ENCODE results near the gene IVD.

The IVD gene

GRCh38 chr15:40424483-40425115 lies 19.0 kb downstream of the IVD start:
- H3K23ac ChIP-seq (ENCODE audit: low read length) = no peak overlapping the region
- no peak overlapping the region for H4K5ac ChIP-seq (ENCODE audit: low read length)
- H2BK15ac ChIP-seq (replicated peaks; ENCODE audit: low read depth) = no peak overlapping the region
- H3K79me2 ChIP-seq (ENCODE audit: control insufficient read depth, insufficient read depth, low read length) = no peaks in the 10 kb centered on the region
- H2BK5ac ChIP-seq (ENCODE audit: low read length) = no peak overlapping the region
- no peaks in the 10 kb centered on the region for H3K27me3 ChIP-seq (ENCODE audit: insufficient read depth, low read length, poor library complexity)
- H2AK5ac ChIP-seq (ENCODE audit: low read length) = no peak overlapping the region
- H3K18ac ChIP-seq (ENCODE audit: low read length) = no peak overlapping the region
- H3K56ac ChIP-seq (ENCODE audit: low read length) = no peak overlapping the region
- no peak overlapping the region for H3K4me2 ChIP-seq (ENCODE audit: low read length)
- no peak overlapping the region for H3K9ac ChIP-seq (ENCODE audit: low read length)
- H3K79me1 ChIP-seq (ENCODE audit: low read length) = no peaks in the 10 kb centered on the region
- H3K27ac ChIP-seq (ENCODE audit: low read depth, low read length) = no peak overlapping the region
- H3K4me1 ChIP-seq (ENCODE audit: control insufficient read depth, low read depth, low read length) = peaks cover 2% of the 10 kb centered on the region
- no peak for DNase-seq
- H3K4me3 ChIP-seq (ENCODE audit: low read length) = no peak overlapping the region
- no peaks in the 10 kb centered on the region for H3K36me3 ChIP-seq (ENCODE audit: control insufficient read depth, insufficient read depth, low read length)
- no peak overlapping the region for H2BK120ac ChIP-seq (ENCODE audit: low read depth, low read length)
- no peak overlapping the region for H3K4ac ChIP-seq (ENCODE audit: low read depth, low read length)
- no peak overlapping the region for H4K8ac ChIP-seq (ENCODE audit: low read depth, low read length)
- WGBS (ENCODE audit: extremely low coverage, insufficient coverage, low lambda C conversion rate) = no CpG with 5 or more reads among the region's 6 CpGs

- Histone ChIP-seq H3K4ac (ENCODE audit: low read depth, low read length) (no peak overlapping the region), H3K4me3 (ENCODE audit: low read length) (no peak overlapping the region), H3K4me2 (ENCODE audit: low read length) (no peak overlapping the region), H2BK120ac (ENCODE audit: low read depth, low read length) (no peak overlapping the region), H4K5ac (ENCODE audit: low read length) (no peak overlapping the region), H2BK5ac (ENCODE audit: low read length) (no peak overlapping the region), H4K8ac (ENCODE audit: low read depth, low read length) (no peak overlapping the region), H3K18ac (ENCODE audit: low read length) (no peak overlapping the region), H2AK5ac (ENCODE audit: low read length) (no peak overlapping the region), H3K27ac (ENCODE audit: low read depth, low read length) (no peak overlapping the region), H3K9ac (ENCODE audit: low read length) (no peak overlapping the region), H3K79me1 (ENCODE audit: low read length) (no peaks in the 10 kb centered on the region), H3K79me2 (ENCODE audit: control insufficient read depth, insufficient read depth, low read length) (no peaks in the 10 kb centered on the region), H3K27me3 (ENCODE audit: insufficient read depth, low read length, poor library complexity) (no peaks in the 10 kb centered on the region), H3K36me3 (ENCODE audit: control insufficient read depth, insufficient read depth, low read length) (no peaks in the 10 kb centered on the region), H3K23ac (ENCODE audit: low read length) (no peak overlapping the region), H3K4me1 (ENCODE audit: control insufficient read depth, low read depth, low read length) (peaks cover 7% of the 10 kb centered on the region), H2BK15ac (replicated peaks; ENCODE audit: low read depth) (no peak overlapping the region), H3K56ac (ENCODE audit: low read length) (no peak overlapping the region)
- no peak for DNase-seq
- no CpG with 5 or more reads among the region's 5 CpGs for WGBS (ENCODE audit: extremely low coverage, insufficient coverage, low lambda C conversion rate)
Measured at GRCh38 chr15:40425681-40426080, 20.1 kb downstream of the IVD start.

- Histone ChIP-seq H3K27ac (ENCODE audit: low read depth, low read length) (no peak overlapping the region), H3K23ac (ENCODE audit: low read length) (no peak overlapping the region), H2AK5ac (ENCODE audit: low read length) (no peak overlapping the region), H3K27me3 (ENCODE audit: insufficient read depth, low read length, poor library complexity) (no peaks in the 10 kb centered on the region), H3K36me3 (ENCODE audit: control insufficient read depth, insufficient read depth, low read length) (no peaks in the 10 kb centered on the region), H4K8ac (ENCODE audit: low read depth, low read length) (no peak overlapping the region), H3K79me1 (ENCODE audit: low read length) (no peaks in the 10 kb centered on the region), H2BK5ac (ENCODE audit: low read length) (no peak overlapping the region), H3K4ac (ENCODE audit: low read depth, low read length) (no peak overlapping the region), H3K56ac (ENCODE audit: low read length) (no peak overlapping the region), H3K9ac (ENCODE audit: low read length) (no peak overlapping the region), H3K4me3 (ENCODE audit: low read length) (no peak overlapping the region), H2BK120ac (ENCODE audit: low read depth, low read length) (no peak overlapping the region), H3K18ac (ENCODE audit: low read length) (no peak overlapping the region), H3K4me1 (ENCODE audit: control insufficient read depth, low read depth, low read length) (peaks cover 7% of the 10 kb centered on the region), H4K5ac (ENCODE audit: low read length) (no peak overlapping the region), H3K4me2 (ENCODE audit: low read length) (no peak overlapping the region), H2BK15ac (replicated peaks; ENCODE audit: low read depth) (no peak overlapping the region), H3K79me2 (ENCODE audit: control insufficient read depth, insufficient read depth, low read length) (no peaks in the 10 kb centered on the region)
- WGBS (ENCODE audit: extremely low coverage, insufficient coverage, low lambda C conversion rate) = no CpG with 5 or more reads among the region's 9 CpGs
- DNase-seq = no peak
Measured at GRCh38 chr15:40427188-40427587, 21.6 kb downstream of the IVD start.

- peaks cover 7% of the 10 kb centered on the region for H3K4me1 ChIP-seq (ENCODE audit: control insufficient read depth, low read depth, low read length)
- H4K5ac ChIP-seq (ENCODE audit: low read length) = no peak overlapping the region
- H2BK5ac ChIP-seq (ENCODE audit: low read length) = no peak overlapping the region
- no peak overlapping the region for H3K18ac ChIP-seq (ENCODE audit: low read length)
- no peak overlapping the region for H4K8ac ChIP-seq (ENCODE audit: low read depth, low read length)
- no peaks in the 10 kb centered on the region for H3K27me3 ChIP-seq (ENCODE audit: insufficient read depth, low read length, poor library complexity)
- DNase-seq = no peak
- no peak overlapping the region for H3K23ac ChIP-seq (ENCODE audit: low read length)
- WGBS (ENCODE audit: extremely low coverage, insufficient coverage, low lambda C conversion rate) = no CpG with 5 or more reads among the region's 4 CpGs
- no peak overlapping the region for H3K27ac ChIP-seq (ENCODE audit: low read depth, low read length)
- H3K79me2 ChIP-seq (ENCODE audit: control insufficient read depth, insufficient read depth, low read length) = no peaks in the 10 kb centered on the region
- H3K9ac ChIP-seq (ENCODE audit: low read length) = no peak overlapping the region
- no peak overlapping the region for H2BK15ac ChIP-seq (replicated peaks; ENCODE audit: low read depth)
- H3K4me2 ChIP-seq (ENCODE audit: low read length) = no peak overlapping the region
- no peak overlapping the region for H3K4ac ChIP-seq (ENCODE audit: low read depth, low read length)
- no peak overlapping the region for H3K56ac ChIP-seq (ENCODE audit: low read length)
- H2BK120ac ChIP-seq (ENCODE audit: low read depth, low read length) = no peak overlapping the region
- no peak overlapping the region for H3K4me3 ChIP-seq (ENCODE audit: low read length)
- H3K79me1 ChIP-seq (ENCODE audit: low read length) = no peaks in the 10 kb centered on the region
- no peak overlapping the region for H2AK5ac ChIP-seq (ENCODE audit: low read length)
- no peaks in the 10 kb centered on the region for H3K36me3 ChIP-seq (ENCODE audit: control insufficient read depth, insufficient read depth, low read length)
Measured at GRCh38 chr15:40428185-40428584, 22.6 kb downstream of the IVD start.

- Histone ChIP-seq H3K56ac (ENCODE audit: low read length) (no peak overlapping the region), H3K36me3 (ENCODE audit: control insufficient read depth, insufficient read depth, low read length) (no peaks in the 10 kb centered on the region), H3K4me3 (ENCODE audit: low read length) (no peak overlapping the region), H3K9ac (ENCODE audit: low read length) (no peak overlapping the region), H3K18ac (ENCODE audit: low read length) (no peak overlapping the region), H3K23ac (ENCODE audit: low read length) (no peak overlapping the region), H2AK5ac (ENCODE audit: low read length) (no peak overlapping the region), H3K4ac (ENCODE audit: low read depth, low read length) (no peak overlapping the region), H3K79me1 (ENCODE audit: low read length) (no peaks in the 10 kb centered on the region), H2BK120ac (ENCODE audit: low read depth, low read length) (no peak overlapping the region), H3K4me1 (ENCODE audit: control insufficient read depth, low read depth, low read length) (peaks cover 7% of the 10 kb centered on the region), H3K27ac (ENCODE audit: low read depth, low read length) (no peak overlapping the region), H4K8ac (ENCODE audit: low read depth, low read length) (no peak overlapping the region), H3K4me2 (ENCODE audit: low read length) (no peak overlapping the region), H3K27me3 (ENCODE audit: insufficient read depth, low read length, poor library complexity) (no peaks in the 10 kb centered on the region), H2BK15ac (replicated peaks; ENCODE audit: low read depth) (no peak overlapping the region), H2BK5ac (ENCODE audit: low read length) (no peak overlapping the region), H3K79me2 (ENCODE audit: control insufficient read depth, insufficient read depth, low read length) (no peaks in the 10 kb centered on the region), H4K5ac (ENCODE audit: low read length) (no peak overlapping the region)
- DNase-seq = no peak
- no CpG with 5 or more reads among the region's 10 CpGs for WGBS (ENCODE audit: extremely low coverage, insufficient coverage, low lambda C conversion rate)
Measured at GRCh38 chr15:40429068-40429710, 23.6 kb downstream of the IVD start.

Measured in mesendoderm (in vitro differentiated cells).